Transverse colon (tissue), 4 donors: ENCODE results near the gene PPP2R1B.

ENCODE experiments used
- CTCF ChIP-seq, 5 experiments: fragments of 200-600 bp in 3 of 5; fragments of 450-650 bp in 2 of 5; sonication (generic) in 3 of 5; IDR thresholded peaks; 1 replicate in 2 of 5; 2 replicates in 3 of 5; pipeline ENCODE4 v1.5.1; 2016 to 2017; ENCODE audit warnings: antibody characterized with exemption in 5 of 5, inconsistent platforms in 3 of 5, mild to moderate bottlenecking in 2 of 5, moderate library complexity in 1 of 5
- EP300 ChIP-seq: sonication (generic); formaldehyde crosslinking; IDR thresholded peaks from one replicate; pipeline ENCODE4 v1.6.1; 2017; ENCODE audit warnings: antibody characterized with exemption, low read depth
- POLR2AphosphoS5 ChIP-seq, 3 donors: sonication (generic); formaldehyde crosslinking; IDR thresholded peaks; one replicate each; pipeline ENCODE4 v1.6.1; 2016; ENCODE audit warnings: antibody characterized with exemption in 3 of 3

- TF ChIP-seq CTCF (IDR thresholded peaks at IDR 0.05) (no peak), POLR2AphosphoS5 (IDR thresholded peaks at IDR 0.05) (no peak), EP300 (no peak)
These were observed 78.2 kb downstream of the PPP2R1B start for GRCh38 chr11:111688013-111688412.
